GM21447 (cell line): ENCODE results near the gene MAFG.

Source experiments
- ATAC-seq: cut with Tn5 transposase; IDR thresholded peaks from one replicate; pipeline ENCODE4 v1.9.1; 2021; ENCODE audit not compliant: unreplicated experiment

Gene MAFG

GRCh38 chr17:81898029-81898866 is 29.3 kb downstream of the MAFG start:
- ATAC-seq: no peak

GRCh38 chr17:81895400-81895799 is 32.1 kb downstream of the MAFG start:
- no peak for ATAC-seq

- no peak for ATAC-seq
Observed at GRCh38 chr17:81891303-81891552, 36.3 kb downstream of the MAFG start.

- ATAC-seq: peak; percentile 7
Observed at GRCh38 chr17:81890447-81891302, 36.9 kb downstream of the MAFG start.

GRCh38 chr17:81889602-81890001 is 37.9 kb downstream of the MAFG start:
- ATAC-seq: no peak

- ATAC-seq: no peak
Observed at GRCh38 chr17:81888988-81889595, 38.4 kb downstream of the MAFG start.

GRCh38 chr17:81888105-81888987 is 39.2 kb downstream of the MAFG start:
- no peak for ATAC-seq

GRCh38 chr17:81885869-81886548 is 41.5 kb downstream of the MAFG start:
- ATAC-seq: no peak

GRCh38 chr17:81885454-81885853 is 42.1 kb downstream of the MAFG start:
- no peak for ATAC-seq

GRCh38 chr17:81884968-81885367 is 42.6 kb downstream of the MAFG start:
- no peak for ATAC-seq

GRCh38 chr17:81884520-81884919 is 43.0 kb downstream of the MAFG start:
- no peak for ATAC-seq

- ATAC-seq: no peak
Observed at GRCh38 chr17:81879121-81879520, 48.4 kb downstream of the MAFG start.

GRCh38 chr17:81878294-81878693 is 49.2 kb downstream of the MAFG start:
- ATAC-seq: no peak

- ATAC-seq: no peak
Observed at GRCh38 chr17:81877569-81877968, 50.0 kb downstream of the MAFG start.

- ATAC-seq: no peak
Observed at GRCh38 chr17:81871387-81872230, 55.9 kb downstream of the MAFG start.

- peak; percentile 32 for ATAC-seq
Observed at GRCh38 chr17:81870981-81871386, 56.6 kb downstream of the MAFG start, which contains the start of gene ARHGDIA. Gene ARHGDIA (minus strand): TSS chr17:81871337. CDS start chr17:81869930, 1,407 bp downstream.

GRCh38 chr17:81870131-81870980 is 57.2 kb downstream of the MAFG start:
- ATAC-seq: no peak
